GM23338 (cell line): ENCODE measurements around the gene CIZ1. TPM values are rescaled to one million over a fixed set of nuclear protein-coding genes. Genes with fewer than 3 reads are reported as not detected.

Experiments
- ATAC-seq: fragments of 200-7000 bp; cut with Tn5 transposase; 3 replicates; pipeline ENCODE4 v1.9.1; 2020
- DNase-seq: peaks from one replicate; pipeline ENCODE4 v3.0.0-alpha.2; 2015; ENCODE audit warnings: low spot score
- H2AFZ ChIP-seq: fragments of 200-600 bp; sonication (generic); 2 replicates; pipeline ENCODE4 v1.8.0; 2016; ENCODE audit warnings: antibody characterized with exemption, mild to moderate bottlenecking, moderate library complexity
- H3F3A ChIP-seq: fragments of 200-600 bp; sonication (generic); replicated peaks from 2 replicates; pipeline ENCODE4 v1.8.0; 2017; ENCODE audit warnings: antibody characterized with exemption, mixed run types, low read depth
- H3K27ac ChIP-seq: fragments of 200-600 bp; sonication (generic); 2 replicates; pipeline ENCODE4 v1.6.1; 2016; ENCODE audit warnings: low read depth
- H3K27me3 ChIP-seq: fragments of 200-600 bp; sonication (generic); 2 replicates; pipeline ENCODE4 v1.8.0; 2016; ENCODE audit warnings: mild to moderate bottlenecking, mixed run types, moderate library complexity; ENCODE audit not compliant: insufficient read depth
- H3K36me3 ChIP-seq: fragments of 200-600 bp; sonication (generic); 2 replicates; pipeline ENCODE4 v1.8.0; 2016; ENCODE audit warnings: mild to moderate bottlenecking; ENCODE audit not compliant: insufficient read depth
- H3K4me1 ChIP-seq: fragments of 200-600 bp; sonication (generic); 2 replicates; pipeline ENCODE4 v1.8.0; 2016; ENCODE audit warnings: mild to moderate bottlenecking, moderate library complexity; ENCODE audit not compliant: insufficient read depth
- H3K4me2 ChIP-seq: fragments of 200-600 bp; sonication (generic); 2 replicates; pipeline ENCODE4 v1.7.1; 2017; ENCODE audit warnings: mixed run types
- H3K4me3 ChIP-seq: fragments of 200-600 bp; sonication (generic); 2 replicates; pipeline ENCODE4 v1.6.1; 2016; ENCODE audit warnings: mixed run types
- H3K79me2 ChIP-seq: fragments of 200-600 bp; sonication (generic); replicated peaks from 2 replicates; pipeline ENCODE4 v1.8.0; 2017; ENCODE audit warnings: mild to moderate bottlenecking; ENCODE audit not compliant: insufficient read depth
- H3K9me2 ChIP-seq: fragments of 200-600 bp; sonication (generic); 2 replicates; pipeline ENCODE4 v1.8.0; 2017; ENCODE audit not compliant: insufficient read depth
- H4K20me1 ChIP-seq: fragments of 200-600 bp; sonication (generic); replicated peaks from 2 replicates; pipeline ENCODE4 v1.8.0; 2017; ENCODE audit warnings: mild to moderate bottlenecking; ENCODE audit not compliant: insufficient read depth
- H3K27ac Mint-ChIP-seq: 2 replicates; pipeline ENCODE4 v1.8.0; 2020; ENCODE audit warnings: inconsistent platforms, mild to moderate bottlenecking, moderate library complexity, mixed read lengths
- H3K27me3 Mint-ChIP-seq: 3 replicates; pipeline ENCODE4 v1.8.0; 2022; ENCODE audit warnings: low read depth, mild to moderate bottlenecking, moderate library complexity, mixed read lengths, inconsistent platforms; ENCODE audit not compliant: insufficient read depth, poor library complexity
- H3K36me3 Mint-ChIP-seq: 3 replicates; pipeline ENCODE4 v1.8.0; 2021; ENCODE audit warnings: low read depth, mild to moderate bottlenecking, inconsistent platforms, moderate library complexity, mixed read lengths
- H3K4me1 Mint-ChIP-seq: 3 replicates; pipeline ENCODE4 v1.8.0; 2020; ENCODE audit warnings: mild to moderate bottlenecking, inconsistent platforms, mixed read lengths
- H3K4me3 Mint-ChIP-seq: 3 replicates; pipeline ENCODE4 v1.8.0; 2021; ENCODE audit warnings: moderate library complexity, mild to moderate bottlenecking, inconsistent platforms, mixed read lengths
- H3K9me3 Mint-ChIP-seq: 3 replicates; pipeline ENCODE4 v1.8.0; 2020; ENCODE audit warnings: moderate library complexity, mild to moderate bottlenecking, inconsistent platforms, mixed read lengths
- CREB1 ChIP-seq: fragments of 250-450 bp; sonication (Bioruptor Pico); IDR thresholded peaks from 2 replicates; pipeline ENCODE4 v1.5.0; 2020; ENCODE audit warnings: low read depth, mild to moderate bottlenecking, moderate library complexity
- ETS1 ChIP-seq: IDR thresholded peaks from 2 replicates; pipeline ENCODE4 v1.6.1; 2016; ENCODE audit warnings: antibody characterized with exemption
- EZH2 ChIP-seq: fragments of 200-600 bp; sonication (generic); IDR thresholded peaks from one replicate; pipeline ENCODE4 v1.8.0; 2017; ENCODE audit warnings: antibody characterized with exemption, mild to moderate bottlenecking, low read depth; ENCODE audit not compliant: unreplicated experiment
- EZH2phosphoT487 ChIP-seq: fragments of 200-600 bp; sonication (generic); IDR thresholded peaks from one replicate; pipeline ENCODE4 v1.8.1; 2018; ENCODE audit warnings: antibody characterized with exemption; ENCODE audit not compliant: unreplicated experiment
- JUNB ChIP-seq: IDR thresholded peaks from one replicate; pipeline ENCODE4 v1.6.1; 2016; ENCODE audit warnings: antibody characterized with exemption; ENCODE audit not compliant: unreplicated experiment
- NANOG ChIP-seq: IDR thresholded peaks from 2 replicates; pipeline ENCODE4 v1.6.1; 2016; ENCODE audit warnings: antibody characterized with exemption, borderline replicate concordance
- POLR2AphosphoS5 ChIP-seq: IDR thresholded peaks from 2 replicates; pipeline ENCODE4 v1.6.1; 2016; ENCODE audit warnings: antibody characterized with exemption, low read depth
- REST ChIP-seq: IDR thresholded peaks from one replicate; pipeline ENCODE4 v1.6.1; 2018; ENCODE audit warnings: antibody characterized with exemption; ENCODE audit not compliant: unreplicated experiment
- STAT1 ChIP-seq: IDR thresholded peaks from one replicate; pipeline ENCODE4 v1.6.1; 2016; ENCODE audit warnings: antibody characterized with exemption; ENCODE audit not compliant: unreplicated experiment
- ZNF114 ChIP-seq: fragments of 250-450 bp; sonication (Bioruptor Pico); IDR thresholded peaks from 2 replicates; pipeline ENCODE4 v1.5.0; 2020; ENCODE audit warnings: mild to moderate bottlenecking, moderate library complexity
- ZNF331 ChIP-seq: fragments of 250-450 bp; sonication (Bioruptor Pico); IDR thresholded peaks from 2 replicates; pipeline ENCODE4 v1.5.0; 2020; ENCODE audit warnings: low read depth, mild to moderate bottlenecking, moderate library complexity
- polyA plus RNA-seq: library from polyadenylated mRNA; unstranded; fragments of >200 nt; fragmentation: Nextera tagmentation; extraction: Ambion mirVana; gene quantifications from 2 replicates; pipeline ENCODE4 v1.2.1, GENCODE V29; 2016
- total RNA-seq: library from RNA; depleted of rRNA; stranded (reverse); fragments of >200 nt; shearing (Covaris generic); gene quantifications from 2 replicates; pipeline ENCODE4 v1.2.3, GENCODE V29; 2014
- TF ChIP-seq, protein P1 (sequence below): fragments of 250-450 bp; sonication (Bioruptor Pico); IDR thresholded peaks from 2 replicates; pipeline ENCODE4 v1.5.0; 2020; ENCODE audit warnings: mild to moderate bottlenecking, moderate library complexity
- TF ChIP-seq, protein P2 (sequence below), 2 experiments: fragments of 200-600 bp in 1 of 2; sonication (generic) in 1 of 2; conservative IDR thresholded peaks; 2 replicates each; pipeline versions ENCODE4 v1.5.1 to v1.6.1; 2016 to 2017; ENCODE audit warnings: antibody characterized with exemption in 2 of 2, low read depth in 2 of 2, mild to moderate bottlenecking in 2 of 2, moderate library complexity in 1 of 2

Gene CIZ1
- total and polyA plus RNA-seq, 2 experiments from 2014 or later: 49.6 to 61.4 TPM

GRCh38 chr9:128167209-128167608 lies 24.2 kb downstream of the CIZ1 start:
- no peak overlapping the region for H3K27ac Mint-ChIP-seq

More at GRCh38 chr9:128167209-128167608, 24.2 kb downstream of the CIZ1 start:
- no peaks in the 10 kb centered on the region for H3K79me2 ChIP-seq
- H3K9me2 ChIP-seq: no peaks in the 10 kb centered on the region
- Mint-ChIP-seq H3K4me3 (no peak overlapping the region), H3K4me1 (no peaks in the 10 kb centered on the region; the same call in 2 of the 3 replicates), H3K27me3 (peaks cover 6% of the 10 kb centered on the region), H3K9me3 (no peaks in the 10 kb centered on the region), H3K36me3 (peaks cover 46% of the 10 kb centered on the region)
- H4K20me1 ChIP-seq: 0 out of 2 replicates have a peak, but pooled peaks cover 7% of the 10 kb centered on the region
- no peaks in the 10 kb centered on the region for H3K27me3 ChIP-seq
- no peak overlapping the region for H2AFZ ChIP-seq
- no peaks in the 10 kb centered on the region for H3K4me1 ChIP-seq
- H3K36me3 ChIP-seq: 0 out of 2 replicates have a peak, but pooled peaks cover 8% of the 10 kb centered on the region
- no peak for DNase-seq
- no peak overlapping the region for H3K4me3 ChIP-seq
- TF ChIP-seq ZNF114 (CRISPR knock-in tag): no peak
- TF ChIP-seq POLR2AphosphoS5: no peak
- TF ChIP-seq ZNF331: no peak
- TF ChIP-seq STAT1: no peak
- TF ChIP-seq, protein P1, sequence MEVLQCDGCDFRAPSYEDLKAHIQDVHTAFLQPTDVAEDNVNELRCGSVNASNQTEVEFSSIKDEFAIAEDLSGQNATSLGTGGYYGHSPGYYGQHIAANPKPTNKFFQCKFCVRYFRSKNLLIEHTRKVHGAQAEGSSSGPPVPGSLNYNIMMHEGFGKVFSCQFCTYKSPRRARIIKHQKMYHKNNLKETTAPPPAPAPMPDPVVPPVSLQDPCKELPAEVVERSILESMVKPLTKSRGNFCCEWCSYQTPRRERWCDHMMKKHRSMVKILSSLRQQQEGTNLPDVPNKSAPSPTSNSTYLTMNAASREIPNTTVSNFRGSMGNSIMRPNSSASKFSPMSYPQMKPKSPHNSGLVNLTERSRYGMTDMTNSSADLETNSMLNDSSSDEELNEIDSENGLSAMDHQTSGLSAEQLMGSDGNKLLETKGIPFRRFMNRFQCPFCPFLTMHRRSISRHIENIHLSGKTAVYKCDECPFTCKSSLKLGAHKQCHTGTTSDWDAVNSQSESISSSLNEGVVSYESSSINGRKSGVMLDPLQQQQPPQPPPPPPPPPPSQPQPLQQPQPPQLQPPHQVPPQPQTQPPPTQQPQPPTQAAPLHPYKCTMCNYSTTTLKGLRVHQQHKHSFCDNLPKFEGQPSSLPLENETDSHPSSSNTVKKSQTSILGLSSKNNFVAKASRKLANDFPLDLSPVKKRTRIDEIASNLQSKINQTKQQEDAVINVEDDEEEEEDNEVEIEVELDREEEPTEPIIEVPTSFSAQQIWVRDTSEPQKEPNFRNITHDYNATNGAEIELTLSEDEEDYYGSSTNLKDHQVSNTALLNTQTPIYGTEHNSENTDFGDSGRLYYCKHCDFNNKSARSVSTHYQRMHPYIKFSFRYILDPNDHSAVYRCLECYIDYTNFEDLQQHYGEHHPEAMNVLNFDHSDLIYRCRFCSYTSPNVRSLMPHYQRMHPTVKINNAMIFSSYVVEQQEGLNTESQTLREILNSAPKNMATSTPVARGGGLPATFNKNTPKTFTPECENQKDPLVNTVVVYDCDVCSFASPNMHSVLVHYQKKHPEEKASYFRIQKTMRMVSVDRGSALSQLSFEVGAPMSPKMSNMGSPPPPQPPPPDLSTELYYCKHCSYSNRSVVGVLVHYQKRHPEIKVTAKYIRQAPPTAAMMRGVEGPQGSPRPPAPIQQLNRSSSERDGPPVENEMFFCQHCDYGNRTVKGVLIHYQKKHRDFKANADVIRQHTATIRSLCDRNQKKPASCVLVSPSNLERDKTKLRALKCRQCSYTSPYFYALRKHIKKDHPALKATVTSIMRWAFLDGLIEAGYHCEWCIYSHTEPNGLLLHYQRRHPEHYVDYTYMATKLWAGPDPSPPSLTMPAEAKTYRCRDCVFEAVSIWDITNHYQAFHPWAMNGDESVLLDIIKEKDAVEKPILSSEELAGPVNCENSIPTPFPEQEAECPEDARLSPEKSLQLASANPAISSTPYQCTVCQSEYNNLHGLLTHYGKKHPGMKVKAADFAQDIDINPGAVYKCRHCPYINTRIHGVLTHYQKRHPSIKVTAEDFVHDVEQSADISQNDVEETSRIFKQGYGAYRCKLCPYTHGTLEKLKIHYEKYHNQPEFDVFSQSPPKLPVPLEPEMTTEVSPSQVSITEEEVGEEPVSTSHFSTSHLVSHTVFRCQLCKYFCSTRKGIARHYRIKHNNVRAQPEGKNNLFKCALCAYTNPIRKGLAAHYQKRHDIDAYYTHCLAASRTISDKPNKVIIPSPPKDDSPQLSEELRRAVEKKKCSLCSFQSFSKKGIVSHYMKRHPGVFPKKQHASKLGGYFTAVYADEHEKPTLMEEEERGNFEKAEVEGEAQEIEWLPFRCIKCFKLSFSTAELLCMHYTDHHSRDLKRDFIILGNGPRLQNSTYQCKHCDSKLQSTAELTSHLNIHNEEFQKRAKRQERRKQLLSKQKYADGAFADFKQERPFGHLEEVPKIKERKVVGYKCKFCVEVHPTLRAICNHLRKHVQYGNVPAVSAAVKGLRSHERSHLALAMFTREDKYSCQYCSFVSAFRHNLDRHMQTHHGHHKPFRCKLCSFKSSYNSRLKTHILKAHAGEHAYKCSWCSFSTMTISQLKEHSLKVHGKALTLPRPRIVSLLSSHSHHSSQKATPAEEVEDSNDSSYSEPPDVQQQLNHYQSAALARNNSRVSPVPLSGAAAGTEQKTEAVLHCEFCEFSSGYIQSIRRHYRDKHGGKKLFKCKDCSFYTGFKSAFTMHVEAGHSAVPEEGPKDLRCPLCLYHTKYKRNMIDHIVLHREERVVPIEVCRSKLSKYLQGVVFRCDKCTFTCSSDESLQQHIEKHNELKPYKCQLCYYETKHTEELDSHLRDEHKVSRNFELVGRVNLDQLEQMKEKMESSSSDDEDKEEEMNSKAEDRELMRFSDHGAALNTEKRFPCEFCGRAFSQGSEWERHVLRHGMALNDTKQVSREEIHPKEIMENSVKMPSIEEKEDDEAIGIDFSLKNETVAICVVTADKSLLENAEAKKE (CRISPR knock-in tag): no peak
- TF ChIP-seq, protein P2, sequence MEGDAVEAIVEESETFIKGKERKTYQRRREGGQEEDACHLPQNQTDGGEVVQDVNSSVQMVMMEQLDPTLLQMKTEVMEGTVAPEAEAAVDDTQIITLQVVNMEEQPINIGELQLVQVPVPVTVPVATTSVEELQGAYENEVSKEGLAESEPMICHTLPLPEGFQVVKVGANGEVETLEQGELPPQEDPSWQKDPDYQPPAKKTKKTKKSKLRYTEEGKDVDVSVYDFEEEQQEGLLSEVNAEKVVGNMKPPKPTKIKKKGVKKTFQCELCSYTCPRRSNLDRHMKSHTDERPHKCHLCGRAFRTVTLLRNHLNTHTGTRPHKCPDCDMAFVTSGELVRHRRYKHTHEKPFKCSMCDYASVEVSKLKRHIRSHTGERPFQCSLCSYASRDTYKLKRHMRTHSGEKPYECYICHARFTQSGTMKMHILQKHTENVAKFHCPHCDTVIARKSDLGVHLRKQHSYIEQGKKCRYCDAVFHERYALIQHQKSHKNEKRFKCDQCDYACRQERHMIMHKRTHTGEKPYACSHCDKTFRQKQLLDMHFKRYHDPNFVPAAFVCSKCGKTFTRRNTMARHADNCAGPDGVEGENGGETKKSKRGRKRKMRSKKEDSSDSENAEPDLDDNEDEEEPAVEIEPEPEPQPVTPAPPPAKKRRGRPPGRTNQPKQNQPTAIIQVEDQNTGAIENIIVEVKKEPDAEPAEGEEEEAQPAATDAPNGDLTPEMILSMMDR (conservative IDR thresholded peaks at IDR 0.05; ENCODE audit: low read depth in 2 of 2): no peak
- TF ChIP-seq EZH2phosphoT487: no peak
- TF ChIP-seq REST: no peak
- no peak for TF ChIP-seq CREB1
- no peak for TF ChIP-seq ETS1
- TF ChIP-seq NANOG: no peak
- no peak for TF ChIP-seq EZH2
- TF ChIP-seq JUNB: no peak
- H3F3A ChIP-seq: 0 out of 2 replicates have a peak, but pooled peaks cover 3% of the 10 kb centered on the region
- H3K4me2 ChIP-seq: no peak overlapping the region
- H3K27ac ChIP-seq: no peak overlapping the region
- ATAC-seq: no peak
